Caco-2 (cell line): Measurements from ENCODE around the gene CALB2. TPM values are rescaled to one million over a fixed set of nuclear protein-coding genes. Genes with fewer than 3 reads are reported as not detected.

Experiments used
- BruUV-seq: library from RNA; stranded (reverse); fragments of 400-500 nt; replicated peaks from 2 replicates; lab custom pipeline; 2021; lab: Mats Ljungman, UMichigan
- CTCF ChIA-PET: fragments of 300-600 bp; sonication (Branson Sonifier 250); formaldehyde crosslinking; loops from one replicate; lab custom pipeline; 2022; ENCODE audit warnings: antibody characterized with exemption; lab: Charles Lee
- POLR2A ChIA-PET: fragments of 300-600 bp; sonication (Branson Sonifier 250); formaldehyde crosslinking; loops from one replicate; lab custom pipeline; 2022; ENCODE audit warnings: antibody characterized with exemption; lab: Charles Lee
- DNase-seq, 2 experiments: peaks; one replicate each; pipeline versions ENCODE4 v3.0.0 to v3.0.0-alpha.2; 2020 to 2022
- H3K27me3 ChIP-seq: replicated peaks from 2 replicates; pipeline ENCODE4 v1.6.0; 2011; ENCODE audit warnings: low read length; ENCODE audit not compliant: control insufficient read depth, insufficient read depth
- H3K36me3 ChIP-seq: 2 replicates; pipeline ENCODE4 v1.5.1; 2011; ENCODE audit warnings: low read length; ENCODE audit not compliant: control insufficient read depth, insufficient read depth
- H3K4me1 ChIP-seq: fragments of 250-450 bp; sonication (Bioruptor Pico); 2 replicates; pipeline ENCODE4 v1.5.1; 2020; ENCODE audit warnings: mild to moderate bottlenecking
- H3K4me3 ChIP-seq: 2 replicates; pipeline ENCODE4 v1.5.1; 2011; ENCODE audit warnings: low read depth, mild to moderate bottlenecking, control low read depth, low read length
- H3K9me3 ChIP-seq: fragments of 250-450 bp; sonication (Bioruptor Pico); 2 replicates; pipeline ENCODE4 v1.5.1; 2020; ENCODE audit warnings: mild to moderate bottlenecking, moderate library complexity
- H3K27ac Mint-ChIP-seq: one replicate; pipeline ENCODE4 v1.8.0; 2022; ENCODE audit warnings: mixed read lengths; ENCODE audit not compliant: unreplicated experiment
- H3K27me3 Mint-ChIP-seq: one replicate; pipeline ENCODE4 v1.8.0; 2022; ENCODE audit warnings: mixed read lengths; ENCODE audit not compliant: insufficient read depth, unreplicated experiment
- H3K36me3 Mint-ChIP-seq: one replicate; pipeline ENCODE4 v1.8.0; 2022; ENCODE audit warnings: mild to moderate bottlenecking, mixed read lengths; ENCODE audit not compliant: insufficient read depth, unreplicated experiment
- H3K4me1 Mint-ChIP-seq: one replicate; pipeline ENCODE4 v1.8.0; 2022; ENCODE audit warnings: low read depth, mixed read lengths; ENCODE audit not compliant: unreplicated experiment
- H3K4me3 Mint-ChIP-seq: one replicate; pipeline ENCODE4 v1.8.0; 2022; ENCODE audit warnings: mild to moderate bottlenecking, moderate library complexity, mixed read lengths; ENCODE audit not compliant: unreplicated experiment
- H3K9me3 Mint-ChIP-seq: one replicate; pipeline ENCODE4 v1.8.0; 2022; ENCODE audit warnings: mixed read lengths; ENCODE audit not compliant: unreplicated experiment
- intact Hi-C: fragments of 100-400 bp; cut with micrococcal nuclease; formaldehyde crosslinking; loops from one replicate; pipeline ENCODE4 v1.10.0; 2022; ENCODE audit not compliant: unreplicated experiment
- total RNA-seq: library from RNA; stranded (reverse); gene quantifications from 2 replicates; pipeline ENCODE4 v1.2.3, GENCODE V29; 2022
- TF ChIP-seq, protein P1 (sequence below), 2 experiments: fragments of 200-600 bp in 1 of 2; IDR thresholded peaks; 1 replicate in 1 of 2; 2 replicates in 1 of 2; pipeline versions ENCODE4 v1.5.1 to v1.8.0; 2011 to 2022; ENCODE audit warnings: antibody characterized with exemption in 1 of 2, control low read depth in 1 of 2, inconsistent platforms in 1 of 2, low read depth in 1 of 2, low read length in 1 of 2, mild to moderate bottlenecking in 1 of 2, moderate library complexity in 1 of 2; ENCODE audit not compliant: insufficient read depth in 1 of 2, severe bottlenecking in 1 of 2, unreplicated experiment in 1 of 2

CALB2 gene
- total RNA-seq, 1 experiment from 2014 or later, result not detected

- Histone ChIP-seq H3K27me3 (no peaks in the 10 kb centered on the region; the same call in 1 of the 2 replicates), H3K4me3 (no peak overlapping the region), H3K36me3 (no peaks in the 10 kb centered on the region), H3K4me1 (no peaks in the 10 kb centered on the region), H3K9me3 (no peaks in the 10 kb centered on the region)
- Mint-ChIP-seq H3K9me3 (no peaks in the 10 kb centered on the region), H3K27me3 (peaks cover 2% of the 10 kb centered on the region), H3K4me3 (no peak overlapping the region), H3K4me1 (no peaks in the 10 kb centered on the region), H3K27ac (no peak overlapping the region), H3K36me3 (no peaks in the 10 kb centered on the region)
- no peak for DNase-seq
- no TSS peak for BruUV-seq
- intact Hi-C loops, result no loop called here
- ChIA-PET POLR2A (no interaction called here), CTCF (no interaction called here)
- TF ChIP-seq, protein P1, sequence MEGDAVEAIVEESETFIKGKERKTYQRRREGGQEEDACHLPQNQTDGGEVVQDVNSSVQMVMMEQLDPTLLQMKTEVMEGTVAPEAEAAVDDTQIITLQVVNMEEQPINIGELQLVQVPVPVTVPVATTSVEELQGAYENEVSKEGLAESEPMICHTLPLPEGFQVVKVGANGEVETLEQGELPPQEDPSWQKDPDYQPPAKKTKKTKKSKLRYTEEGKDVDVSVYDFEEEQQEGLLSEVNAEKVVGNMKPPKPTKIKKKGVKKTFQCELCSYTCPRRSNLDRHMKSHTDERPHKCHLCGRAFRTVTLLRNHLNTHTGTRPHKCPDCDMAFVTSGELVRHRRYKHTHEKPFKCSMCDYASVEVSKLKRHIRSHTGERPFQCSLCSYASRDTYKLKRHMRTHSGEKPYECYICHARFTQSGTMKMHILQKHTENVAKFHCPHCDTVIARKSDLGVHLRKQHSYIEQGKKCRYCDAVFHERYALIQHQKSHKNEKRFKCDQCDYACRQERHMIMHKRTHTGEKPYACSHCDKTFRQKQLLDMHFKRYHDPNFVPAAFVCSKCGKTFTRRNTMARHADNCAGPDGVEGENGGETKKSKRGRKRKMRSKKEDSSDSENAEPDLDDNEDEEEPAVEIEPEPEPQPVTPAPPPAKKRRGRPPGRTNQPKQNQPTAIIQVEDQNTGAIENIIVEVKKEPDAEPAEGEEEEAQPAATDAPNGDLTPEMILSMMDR (IDR thresholded peaks at IDR 0.05; ENCODE audit: insufficient read depth in 1 of 2, low read depth in 1 of 2, low read length in 1 of 2, severe bottlenecking in 1 of 2, unreplicated experiment in 1 of 2), result no peak
Measured at GRCh38 chr16:71315269-71315668, 43.3 kb upstream of the CALB2 start.

- Mint-ChIP-seq H3K4me3 (no peak overlapping the region), H3K9me3 (no peaks in the 10 kb centered on the region), H3K4me1 (no peaks in the 10 kb centered on the region), H3K36me3 (no peaks in the 10 kb centered on the region), H3K27me3 (peaks cover 7% of the 10 kb centered on the region), H3K27ac (no peak overlapping the region)
- Histone ChIP-seq H3K4me1 (no peaks in the 10 kb centered on the region), H3K4me3 (no peak overlapping the region), H3K36me3 (no peaks in the 10 kb centered on the region), H3K9me3 (no peaks in the 10 kb centered on the region), H3K27me3 (no peaks in the 10 kb centered on the region; the same call in 1 of the 2 replicates)
- TF ChIP-seq, protein P1 (IDR thresholded peaks at IDR 0.05; ENCODE audit: insufficient read depth in 1 of 2, low read depth in 1 of 2, low read length in 1 of 2, severe bottlenecking in 1 of 2, unreplicated experiment in 1 of 2), result no peak
- DNase-seq, result no peak
- ChIA-PET POLR2A (no interaction called here), CTCF (no interaction called here)
- BruUV-seq, result no TSS peak
- intact Hi-C loops, result no loop called here
Measured at GRCh38 chr16:71319999-71320398, 38.5 kb upstream of the CALB2 start.

- Mint-ChIP-seq H3K4me1 (no peaks in the 10 kb centered on the region), H3K27ac (no peak overlapping the region), H3K36me3 (no peaks in the 10 kb centered on the region), H3K9me3 (no peaks in the 10 kb centered on the region), H3K4me3 (no peak overlapping the region), H3K27me3 (no peaks in the 10 kb centered on the region)
- intact Hi-C loops, result no loop called here
- H3K4me1 ChIP-seq, result no peaks in the 10 kb centered on the region
- no peaks in the 10 kb centered on the region for H3K27me3 ChIP-seq
- peaks cover 7% of the 10 kb centered on the region; the same call in 1 of the 2 replicates for H3K9me3 ChIP-seq
- H3K4me3 ChIP-seq, result no peak overlapping the region
- ChIA-PET CTCF (no interaction called here), POLR2A (no interaction called here)
- DNase-seq, result no peak
- H3K36me3 ChIP-seq, result no peaks in the 10 kb centered on the region
- TF ChIP-seq, protein P1 (IDR thresholded peaks at IDR 0.05; ENCODE audit: insufficient read depth in 1 of 2, low read depth in 1 of 2, low read length in 1 of 2, severe bottlenecking in 1 of 2, unreplicated experiment in 1 of 2), result no peak
- no TSS peak for BruUV-seq
Measured at GRCh38 chr16:71327720-71328119, 30.8 kb upstream of the CALB2 start.
